GM21723 (cell line): ENCODE data around the gene WRNIP1.

Source experiments
- ATAC-seq: cut with Tn5 transposase; IDR thresholded peaks from one replicate; pipeline ENCODE4 v1.9.1; 2021; ENCODE audit warnings: mild to moderate bottlenecking, moderate library complexity; ENCODE audit not compliant: unreplicated experiment

The WRNIP1 gene

DNA sequence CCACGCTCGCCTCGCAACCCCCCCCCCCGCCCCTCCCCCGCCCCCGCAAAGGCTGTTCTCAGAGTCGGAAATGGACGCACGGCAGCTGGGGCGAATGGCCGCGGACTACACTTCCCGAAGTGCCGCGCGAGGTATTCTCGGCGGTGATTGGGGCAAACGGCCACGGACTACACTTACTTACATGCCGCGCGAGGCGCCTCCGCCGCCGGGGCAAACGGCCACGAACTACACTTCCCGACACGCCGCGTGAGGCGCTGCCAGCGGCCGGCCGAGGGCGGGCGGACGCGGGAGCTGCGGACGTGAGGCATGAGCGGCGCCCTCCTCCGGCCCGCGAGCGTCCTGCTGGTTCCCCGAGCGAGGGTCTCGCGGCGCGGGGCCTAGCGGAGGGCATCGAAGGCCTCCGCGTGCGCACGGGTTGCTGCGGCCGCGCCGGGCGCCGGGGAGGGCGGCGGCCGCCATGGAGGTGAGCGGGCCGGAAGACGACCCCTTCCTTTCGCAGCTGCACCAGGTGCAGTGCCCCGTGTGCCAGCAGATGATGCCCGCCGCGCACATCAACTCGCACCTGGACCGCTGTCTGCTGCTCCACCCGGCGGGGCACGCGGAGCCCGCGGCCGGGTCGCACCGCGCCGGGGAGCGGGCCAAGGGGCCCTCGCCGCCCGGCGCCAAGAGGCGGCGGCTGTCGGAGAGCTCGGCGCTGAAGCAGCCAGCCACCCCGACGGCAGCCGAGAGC is at the start of gene WRNIP1:
WRNIP1 (plus strand) TSS at position 228 of the 730 bp plus-strand sequence; CDS start at position 458, 230 bp downstream.
- peak; percentile 90 for ATAC-seq

DNA sequence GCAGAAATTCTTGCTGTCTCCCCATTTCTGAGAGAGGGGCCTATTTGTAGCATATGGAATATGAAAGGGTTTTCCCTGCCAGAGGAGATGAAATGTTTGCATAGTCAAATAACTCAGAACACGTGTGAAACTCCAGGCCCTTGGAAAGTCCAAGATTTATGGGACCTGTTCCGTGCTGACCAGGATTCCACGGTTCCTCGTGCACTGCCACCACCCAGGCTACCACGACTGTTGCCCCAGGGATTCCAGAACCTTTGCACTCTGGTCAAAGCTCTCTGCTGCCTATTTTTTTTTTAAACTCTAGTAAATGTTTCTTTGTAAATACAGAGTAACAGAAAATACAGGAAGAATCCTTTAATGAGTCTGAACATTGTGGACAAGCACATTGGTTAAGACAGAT is 49.5 kb upstream of the WRNIP1 start:
- no peak for ATAC-seq

- no peak for ATAC-seq
Observed at GRCh38 chr6:2716936-2717700, 48.1 kb upstream of the WRNIP1 start.

GRCh38 chr6:2718334-2719092 is 46.7 kb upstream of the WRNIP1 start:
- ATAC-seq = no peak

GRCh38 chr6:2719093-2719455 is 46.1 kb upstream of the WRNIP1 start:
- no peak for ATAC-seq

DNA sequence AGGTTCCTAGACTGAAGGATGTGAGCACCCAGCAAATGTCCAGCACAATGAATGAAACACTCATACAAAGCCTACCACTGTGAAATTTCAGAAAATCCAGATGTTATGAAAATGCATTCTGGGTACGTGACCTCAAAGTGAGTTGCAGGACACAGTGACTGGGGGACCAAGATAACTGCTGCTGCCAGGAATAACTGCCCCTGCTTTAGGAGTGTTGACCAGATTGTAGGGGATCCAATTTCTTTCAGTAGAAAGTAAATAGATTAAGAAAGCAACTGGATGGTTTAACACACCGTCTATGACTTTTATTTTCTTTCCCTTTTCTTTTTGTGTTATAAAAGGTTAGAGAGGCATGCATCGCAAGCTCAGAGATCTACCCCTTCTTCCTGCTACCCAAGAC is 44.0 kb upstream of the WRNIP1 start:
- no peak for ATAC-seq

DNA sequence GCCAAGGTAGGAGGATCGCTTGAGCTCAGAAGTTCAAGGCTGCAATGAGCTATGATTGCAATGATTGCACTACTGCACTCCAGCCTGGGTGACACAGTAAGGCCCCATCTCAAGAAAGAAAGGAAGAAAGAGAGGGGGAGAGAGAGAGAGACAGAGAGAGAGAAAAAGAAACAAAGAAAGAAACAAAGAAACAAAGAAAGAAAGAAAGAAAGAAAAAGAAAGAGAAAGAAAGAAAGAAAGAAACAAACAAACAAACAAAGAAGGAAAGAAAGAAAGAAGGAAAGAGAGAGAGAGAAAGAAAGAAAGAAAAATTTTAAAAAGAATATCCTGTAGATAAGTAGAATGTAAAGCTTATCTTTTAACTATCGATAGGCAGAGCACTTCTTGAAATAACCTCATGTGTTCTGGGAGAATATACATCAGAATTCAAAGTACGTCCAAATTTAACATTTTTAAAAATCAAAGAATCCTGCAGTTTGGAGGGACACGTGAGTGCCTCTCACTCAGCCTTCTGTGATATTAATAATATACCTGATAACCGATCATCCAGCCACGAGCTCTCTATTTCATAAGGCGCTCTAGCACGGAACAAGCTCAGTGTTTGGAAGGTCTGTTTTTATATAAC is 39.7 kb upstream of the WRNIP1 start:
- ATAC-seq = no peak

DNA sequence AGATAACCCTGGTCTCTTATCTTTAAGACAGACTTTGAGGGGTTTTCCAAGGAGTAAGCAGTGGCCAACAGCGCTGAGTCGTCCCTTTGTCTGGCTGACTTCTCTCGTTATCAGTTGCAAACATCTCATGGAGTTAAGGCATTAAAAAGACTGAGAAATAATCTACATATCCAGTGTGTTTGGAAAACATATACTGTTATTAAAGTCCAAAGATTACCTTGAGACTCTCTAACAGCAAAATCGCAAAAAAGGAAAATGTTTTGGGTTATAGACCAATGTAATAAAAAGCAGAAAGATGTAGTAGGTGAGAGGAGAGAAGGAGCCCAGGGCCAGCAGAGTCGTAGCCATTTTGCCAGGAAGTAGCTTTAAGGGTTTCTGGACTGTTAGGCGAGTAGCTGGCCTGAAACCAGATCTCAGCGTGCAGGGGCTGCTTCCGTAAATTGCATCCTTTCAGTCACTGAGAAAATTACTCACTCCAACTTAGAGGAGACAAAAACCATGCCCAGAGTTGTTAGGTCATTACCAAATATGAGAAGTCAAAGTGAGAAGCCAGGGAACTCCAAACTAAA is 39.1 kb upstream of the WRNIP1 start:
- peak; percentile 79 for ATAC-seq

- ATAC-seq = no peak
Observed at GRCh38 chr6:2729921-2730320, 35.3 kb upstream of the WRNIP1 start.

GRCh38 chr6:2730353-2731107 is 34.7 kb upstream of the WRNIP1 start:
- ATAC-seq = no peak

- ATAC-seq = no peak
Observed at GRCh38 chr6:2731281-2731909, 33.8 kb upstream of the WRNIP1 start.

- ATAC-seq = no peak
Observed at GRCh38 chr6:2732503-2733089, 32.6 kb upstream of the WRNIP1 start.

- ATAC-seq = peak; percentile 94
Observed at GRCh38 chr6:2733324-2733723, 31.9 kb upstream of the WRNIP1 start.

DNA sequence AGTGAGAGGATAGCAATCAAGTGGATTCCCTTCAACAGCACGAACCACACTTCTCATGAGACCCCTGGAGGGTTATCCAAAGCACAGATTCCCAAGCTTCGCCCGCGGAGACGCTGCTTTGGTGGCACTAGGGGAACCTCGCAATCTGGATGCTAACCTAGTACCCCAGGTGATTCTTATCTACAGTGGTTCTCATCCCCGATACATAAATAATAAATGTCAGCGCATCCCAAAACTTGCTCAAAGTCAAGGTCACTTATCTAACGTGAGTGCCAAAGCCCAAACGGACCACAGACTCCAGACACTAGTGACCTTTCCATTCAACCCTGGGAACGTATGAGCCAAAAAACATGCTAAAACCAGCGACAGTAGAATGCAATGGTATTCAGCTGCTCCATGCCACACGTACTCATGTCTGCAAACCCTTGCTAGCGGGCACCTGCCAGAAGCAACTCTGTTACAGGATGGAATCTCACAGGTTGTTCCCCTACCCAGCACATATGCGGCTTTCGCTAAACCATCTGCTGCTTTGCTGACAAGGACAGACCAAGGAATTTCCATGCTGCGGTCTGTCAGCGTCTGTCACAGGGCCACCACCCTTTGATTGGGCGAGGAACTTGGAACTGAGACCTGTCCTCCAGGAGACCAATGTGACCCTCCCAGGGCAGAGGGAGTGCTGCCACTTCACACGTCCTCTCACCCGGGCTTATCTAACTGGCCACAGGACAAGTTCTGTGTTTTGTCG is 31.3 kb upstream of the WRNIP1 start:
- no peak for ATAC-seq

DNA sequence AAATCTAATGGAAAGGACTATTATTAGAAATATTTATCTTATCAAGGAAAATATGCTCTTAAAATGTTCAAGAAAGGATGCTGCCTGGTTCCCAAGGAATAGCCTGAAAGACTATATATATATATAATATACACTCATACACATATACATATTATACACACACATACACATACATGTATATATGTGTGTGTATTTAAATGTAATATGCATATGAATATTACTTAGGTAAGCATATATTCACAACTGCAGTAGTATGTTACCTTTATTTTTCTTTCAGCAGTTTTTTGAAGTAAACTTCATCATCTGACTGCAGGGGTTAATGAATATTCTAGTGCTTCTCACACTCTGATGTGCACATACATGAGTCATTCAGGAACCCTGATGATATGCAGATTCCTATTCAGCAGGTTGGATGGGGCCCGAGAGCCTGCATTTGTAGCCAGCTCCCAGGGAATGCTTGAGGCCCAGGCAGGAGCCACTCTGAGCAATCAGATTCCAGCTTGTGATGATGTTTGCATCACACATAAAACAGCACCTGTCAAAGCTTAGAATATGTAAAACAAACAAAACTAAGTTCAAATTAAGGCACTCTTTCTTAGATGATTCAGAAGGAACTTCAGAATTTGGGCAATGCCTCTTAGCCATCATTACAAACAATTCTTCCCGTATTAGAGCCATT is 30.6 kb upstream of the WRNIP1 start:
- ATAC-seq = no peak

DNA sequence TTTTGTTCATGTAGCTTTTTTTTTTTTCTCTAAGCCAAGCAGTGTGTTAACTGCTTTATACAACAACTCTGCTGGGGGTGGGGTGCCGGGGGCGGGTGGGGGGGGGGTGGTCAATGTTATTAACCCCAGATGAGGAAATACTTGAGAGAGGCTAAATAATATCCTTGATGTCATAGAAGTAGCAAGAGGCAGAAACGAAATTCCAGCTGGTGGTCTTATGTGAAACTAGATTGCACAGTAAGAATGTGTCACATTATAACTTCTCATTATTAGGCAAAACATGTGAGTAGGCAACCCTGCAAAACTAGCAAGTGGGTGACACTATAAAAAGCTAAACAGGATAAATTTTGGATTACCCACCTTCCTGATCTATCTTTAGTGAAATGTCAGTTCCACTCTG is 27.3 kb upstream of the WRNIP1 start:
- no peak for ATAC-seq

- ATAC-seq = peak; percentile 47
Observed at GRCh38 chr6:2738373-2738979, 26.7 kb upstream of the WRNIP1 start.

DNA sequence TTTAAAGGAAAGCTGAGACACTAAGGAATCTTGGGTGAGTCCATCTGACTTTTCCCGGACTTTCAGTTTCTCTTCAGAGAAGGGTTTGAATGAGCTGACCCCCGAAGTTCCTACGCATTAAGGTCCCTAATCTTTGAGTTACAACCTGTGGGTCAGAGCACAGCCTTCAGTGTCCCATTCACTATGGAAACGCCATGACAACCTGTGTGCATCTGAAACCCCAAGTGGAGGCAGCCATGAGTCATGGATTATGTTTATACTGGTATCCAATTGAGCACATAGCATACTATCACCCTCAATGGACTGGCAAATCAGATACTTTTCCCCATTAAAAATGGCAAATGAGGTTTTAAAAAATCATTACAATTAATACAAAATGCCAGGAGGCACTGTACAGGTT is 25.9 kb upstream of the WRNIP1 start:
- ATAC-seq = no peak
